H1 (cell line): ENCODE data around the gene RXFP1. TPM values are rescaled to one million over a fixed set of nuclear protein-coding genes. Genes with fewer than 3 reads are reported as not detected.

Experiments
- CTCF ChIA-PET: fragments of 300-600 bp; sonication (Branson Sonifier 250); formaldehyde crosslinking; loops from one replicate; lab custom pipeline; 2021; ENCODE audit not compliant: partially characterized antibody; lab: Charles Lee
- POLR2A ChIA-PET: fragments of 300-600 bp; sonication (Branson Sonifier 250); formaldehyde crosslinking; loops from one replicate; lab custom pipeline; 2021; ENCODE audit warnings: inconsistent platforms; ENCODE audit not compliant: partially characterized antibody; lab: Charles Lee
- DNase-seq, 2 experiments: peaks; one replicate each; pipeline versions ENCODE4 v3.0.0 to v3.0.0-alpha.2; 2010 to 2022; ENCODE audit warnings: low spot score in 2 of 2, low read depth in 1 of 2, mixed read lengths in 1 of 2
- FAIRE-seq: peaks from 2 replicates; lab custom pipeline; 2011; peaks lifted over from hg19 to GRCh38; lab: Jason Lieb, UNC
- H2AFZ ChIP-seq: 2 replicates; pipeline ENCODE4 v1.8.1; 2012; ENCODE audit warnings: low read length, inconsistent platforms
- H2AK5ac ChIP-seq: 2 replicates; pipeline ENCODE4 v1.6.1; 2013; ENCODE audit warnings: low read depth, low read length
- H2BK120ac ChIP-seq: replicated peaks from 2 replicates; pipeline ENCODE3; 2013; ENCODE audit warnings: low read depth, low read length, inconsistent platforms
- H2BK12ac ChIP-seq: 2 replicates; pipeline ENCODE4 v1.6.1; 2013; ENCODE audit warnings: low read depth, low read length
- H2BK15ac ChIP-seq: 2 replicates; pipeline ENCODE4 v1.6.1; 2013; ENCODE audit warnings: low read length
- H2BK20ac ChIP-seq: 2 replicates; pipeline ENCODE4 v1.6.1; 2013; ENCODE audit warnings: low read length
- H2BK5ac ChIP-seq: 2 replicates; pipeline ENCODE4 v1.6.1; 2013; ENCODE audit warnings: low read depth, low read length
- H3K14ac ChIP-seq: 2 replicates; pipeline ENCODE4 v1.6.1; 2013; ENCODE audit warnings: inconsistent platforms; ENCODE audit not compliant: insufficient read length
- H3K18ac ChIP-seq: 2 replicates; pipeline ENCODE4 v1.6.1; 2013; ENCODE audit warnings: low read length; ENCODE audit errors: extremely low read depth
- H3K23ac ChIP-seq: 2 replicates; pipeline ENCODE4 v1.6.1; 2013; ENCODE audit warnings: inconsistent platforms; ENCODE audit not compliant: insufficient read length
- H3K23me2 ChIP-seq: 2 replicates; pipeline ENCODE4 v1.6.1; 2013; ENCODE audit warnings: low read depth, low read length
- H3K27ac ChIP-seq: 2 replicates; pipeline ENCODE4 v1.6.1; 2011; ENCODE audit warnings: low read depth, low read length, inconsistent platforms
- H3K27me3 ChIP-seq, 4 experiments: replicated peaks in 1 of 4; 1 replicate in 1 of 4; 2 replicates in 3 of 4; pipeline versions ENCODE4 v1.6.1 to v1.8.1; 2011 to 2013; ENCODE audit warnings: low read length in 3 of 4, mild to moderate bottlenecking in 3 of 4, inconsistent platforms in 2 of 4, mixed read lengths in 2 of 4, moderate library complexity in 1 of 4; ENCODE audit not compliant: control insufficient read depth in 3 of 4, insufficient read depth in 3 of 4; ENCODE audit errors: extremely low read depth in 1 of 4
- H3K36me3 ChIP-seq, 4 experiments: 2 replicates each; pipeline versions ENCODE4 v1.6.1 to v1.8.1; 2011 to 2013; ENCODE audit warnings: mild to moderate bottlenecking in 4 of 4, low read length in 3 of 4, moderate library complexity in 2 of 4, control low read depth in 1 of 4, inconsistent platforms in 1 of 4; ENCODE audit not compliant: insufficient read depth in 4 of 4, control insufficient read depth in 2 of 4
- H3K4ac ChIP-seq: replicated peaks from 2 replicates; pipeline ENCODE3; 2013; ENCODE audit warnings: low read length, low read depth, mixed read lengths, inconsistent platforms; ENCODE audit not compliant: insufficient read length
- H3K4me1 ChIP-seq, 4 experiments: replicated peaks in 1 of 4; 1 replicate in 1 of 4; 2 replicates in 3 of 4; pipeline versions ENCODE4 v1.6.1 to v1.8.1; 2011 to 2013; ENCODE audit warnings: low read length in 3 of 4, inconsistent platforms in 2 of 4, mixed read lengths in 1 of 4; ENCODE audit not compliant: insufficient read depth in 4 of 4, control insufficient read depth in 3 of 4
- H3K4me2 ChIP-seq, 2 experiments: 2 replicates each; pipeline versions ENCODE4 v1.6.1 to v1.8.1; 2011 to 2013; ENCODE audit warnings: low read depth in 2 of 2, low read length in 2 of 2, control low read depth in 1 of 2, inconsistent platforms in 1 of 2, mild to moderate bottlenecking in 1 of 2; ENCODE audit not compliant: insufficient read depth in 1 of 2
- H3K4me3 ChIP-seq, 4 experiments: fragments of 200-600, 300-600 bp in 1 of 4; sonication (generic), shearing (Covaris generic), sonication (Bioruptor Twin) in 1 of 4; 2 replicates each; pipeline versions ENCODE4 v1.5.1 to v1.8.1; 2011 to 2016; ENCODE audit warnings: low read length in 4 of 4, low read depth in 3 of 4, control low read depth in 2 of 4, inconsistent platforms in 2 of 4, mild to moderate bottlenecking in 2 of 4, mixed read lengths in 1 of 4, moderate library complexity in 1 of 4; ENCODE audit not compliant: insufficient read depth in 2 of 4; ENCODE audit errors: extremely low read depth in 1 of 4
- H3K56ac ChIP-seq: replicated peaks from 2 replicates; pipeline ENCODE3; 2013; ENCODE audit warnings: low read depth, mild to moderate bottlenecking, mixed read lengths, low read length, inconsistent platforms; ENCODE audit not compliant: insufficient read length
- H3K79me1 ChIP-seq: 2 replicates; pipeline ENCODE4 v1.6.1; 2013; ENCODE audit warnings: low read depth, low read length, control low read depth
- H3K79me2 ChIP-seq, 2 experiments: 2 replicates each; pipeline versions ENCODE4 v1.6.1 to v1.8.1; 2012 to 2013; ENCODE audit warnings: low read length in 2 of 2, mild to moderate bottlenecking in 2 of 2, inconsistent platforms in 1 of 2; ENCODE audit not compliant: insufficient read depth in 2 of 2, control insufficient read depth in 1 of 2
- H3K9ac ChIP-seq, 4 experiments: replicated peaks in 1 of 4; 1 replicate in 1 of 4; 2 replicates in 3 of 4; pipeline versions ENCODE4 v1.6.1 to v1.8.1; 2011 to 2013; ENCODE audit warnings: low read depth in 3 of 4, low read length in 3 of 4, control low read depth in 2 of 4, mild to moderate bottlenecking in 2 of 4, moderate library complexity in 2 of 4, inconsistent platforms in 1 of 4; ENCODE audit errors: extremely low read depth in 1 of 4
- H3K9me3 ChIP-seq, 2 experiments: 2 replicates each; pipeline versions ENCODE4 v1.6.1 to v1.8.1; 2012 to 2013; ENCODE audit warnings: mild to moderate bottlenecking in 2 of 2, moderate library complexity in 2 of 2, control low read depth in 1 of 2, inconsistent platforms in 1 of 2, low read depth in 1 of 2, low read length in 1 of 2, mixed read lengths in 1 of 2; ENCODE audit not compliant: insufficient read depth in 2 of 2
- H4K20me1 ChIP-seq, 2 experiments: replicated peaks in 1 of 2; 2 replicates each; pipeline versions ENCODE3 to v1.8.1; 2011 to 2013; ENCODE audit warnings: inconsistent platforms in 2 of 2, low read length in 2 of 2, mild to moderate bottlenecking in 1 of 2; ENCODE audit not compliant: insufficient read depth in 2 of 2, control insufficient read depth in 1 of 2
- H4K5ac ChIP-seq: 2 replicates; pipeline ENCODE4 v1.6.1; 2013; ENCODE audit warnings: low read length, low read depth, mixed read lengths, inconsistent platforms; ENCODE audit not compliant: insufficient read length
- H4K8ac ChIP-seq: 2 replicates; pipeline ENCODE4 v1.8.0; 2013; ENCODE audit warnings: mild to moderate bottlenecking, moderate library complexity, low read length, inconsistent platforms; ENCODE audit not compliant: insufficient read depth; ENCODE audit errors: extremely low read depth
- H4K91ac ChIP-seq: replicated peaks from 2 replicates; pipeline ENCODE3; 2013; ENCODE audit warnings: low read length, mixed read lengths, inconsistent platforms; ENCODE audit not compliant: insufficient read length
- BCL11A ChIP-seq, 2 experiments: IDR thresholded peaks; one replicate each; pipeline ENCODE4 v1.6.1; 2011; ENCODE audit warnings: low read depth in 2 of 2, low read length in 2 of 2, mild to moderate bottlenecking in 2 of 2
- CTBP2 ChIP-seq: IDR thresholded peaks from 2 replicates; pipeline ENCODE4 v1.7.0; 2011; ENCODE audit warnings: borderline replicate concordance, mild to moderate bottlenecking, moderate library complexity, mixed read lengths, low read length; ENCODE audit not compliant: insufficient read depth, insufficient read length
- EGR1 ChIP-seq: IDR thresholded peaks from 2 replicates; pipeline ENCODE4 v1.6.1; 2011; ENCODE audit warnings: low read depth, low read length, borderline replicate concordance
- HDAC2 ChIP-seq, 2 experiments: fragments of 300-600 bp in 1 of 2; sonication (generic) in 1 of 2; IDR thresholded peaks; 2 replicates each; pipeline ENCODE4 v1.6.1; 2011 to 2012; ENCODE audit warnings: low read depth in 2 of 2, low read length in 2 of 2, mild to moderate bottlenecking in 2 of 2, moderate library complexity in 2 of 2, borderline replicate concordance in 1 of 2, inconsistent platforms in 1 of 2
- NRF1 ChIP-seq: IDR thresholded peaks from 2 replicates; pipeline ENCODE4 v1.6.1; 2011; ENCODE audit warnings: mild to moderate bottlenecking, low read depth, low read length, improper control_type of control experiment
- PHF8 ChIP-seq: fragments of 200-600 bp; sonication (generic); conservative IDR thresholded peaks from 2 replicates; pipeline ENCODE4 v1.7.1; 2012; ENCODE audit warnings: low read depth, mild to moderate bottlenecking, inconsistent platforms, low read length, moderate library complexity
- POLR2A ChIP-seq, 2 experiments: IDR thresholded peaks; 1 replicate in 1 of 2; 2 replicates in 1 of 2; pipeline ENCODE4 v1.6.1; 2011; ENCODE audit warnings: low read depth in 2 of 2, low read length in 2 of 2, mild to moderate bottlenecking in 2 of 2; ENCODE audit errors: control extremely low read depth in 1 of 2
- SRF ChIP-seq: IDR thresholded peaks from 2 replicates; pipeline ENCODE4 v1.6.1; 2011; ENCODE audit warnings: mild to moderate bottlenecking, low read depth, low read length, moderate library complexity
- TAF1 ChIP-seq: IDR thresholded peaks from 2 replicates; pipeline ENCODE4 v1.6.1; 2011; ENCODE audit warnings: mild to moderate bottlenecking, low read depth, low read length
- TAF7 ChIP-seq: optimal IDR thresholded peaks from 2 replicates; pipeline ENCODE3; 2011; ENCODE audit warnings: low read depth, mild to moderate bottlenecking, inconsistent platforms, low read length, moderate library complexity, borderline replicate concordance
- WGBS, 2 experiments: shearing (Covaris generic) in 1 of 2; methylation state at CpG; one replicate each; pipeline versions ENCODE4 v1.1.6 to v1.1.7; 2013 to 2015; ENCODE audit warnings: low lambda C conversion rate in 2 of 2, mixed read lengths in 2 of 2, inconsistent platforms in 1 of 2, low coverage in 1 of 2, missing lambda C conversion rate in 1 of 2; ENCODE audit not compliant: insufficient replicate concordance in 2 of 2, insufficient coverage in 1 of 2, insufficient read length in 1 of 2; ENCODE audit errors: extremely low coverage in 1 of 2, missing lambda C conversion rate in 1 of 2; 5-methylcytosine and 5-hydroxymethylcytosine counted together
- polyA plus RNA-seq, 7 experiments: library from polyadenylated mRNA; depleted of rRNA in 3 of 7; stranded (reverse) in 5 of 7; unstranded in 2 of 7; fragments of >200 nt in 5 of 7; fragments of 200-250 nt in 2 of 7; gene quantifications; 1 replicate in 5 of 7; 2 replicates in 1 of 7; 4 replicates in 1 of 7; pipeline versions ENCODE4 v1.2.1 to v1.2.3, GENCODE V29; 2011 to 2013; ENCODE audit warnings: missing spikeins in 2 of 7, mixed read lengths in 2 of 7
- total RNA-seq: library from RNA; stranded (reverse); fragmentation: NEBNext Ultra II Directional; extraction: Animal tissue kit (Norgen Biotek cat#: 25700); gene quantifications from 2 replicates; pipeline ENCODE4 v1.2.1, GENCODE V29; 2021

RXFP1 gene
- total and polyA plus RNA-seq, 2 of the 8 experiments (the other 6 are each of a cell fraction or from before 2014, with no cell fraction given): 0.14 to 0.56 TPM

DNA sequence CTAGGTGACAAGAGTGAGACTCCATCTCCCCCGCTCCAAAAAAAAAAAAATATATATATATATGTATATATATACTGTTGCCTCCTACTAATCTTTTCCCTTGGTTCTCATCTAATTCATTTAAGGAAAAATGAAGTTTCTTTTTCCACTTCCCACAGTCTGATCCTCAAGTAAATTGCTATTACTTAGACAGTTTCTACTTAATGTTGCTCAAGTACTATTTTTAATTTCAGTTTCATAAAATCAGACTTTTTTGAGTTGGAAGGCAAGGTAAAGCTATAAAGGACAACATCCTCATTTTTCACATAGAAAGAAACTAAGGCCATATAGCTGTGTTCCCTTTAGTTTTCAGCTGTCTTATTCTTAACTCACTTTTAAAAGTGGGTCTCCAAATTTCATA, 5.8 kb downstream of the RXFP1 start:
- no peak overlapping the region for H3K18ac ChIP-seq
- H3K27ac ChIP-seq: no peak overlapping the region
- no peak for TF ChIP-seq BCL11A (IDR thresholded peaks at IDR 0.05; ENCODE audit: low read depth in 2 of 2, low read length in 2 of 2)
- TF ChIP-seq SRF: no peak
- no peak for TF ChIP-seq NRF1
- no peak for TF ChIP-seq POLR2A (IDR thresholded peaks at IDR 0.05; ENCODE audit: control extremely low read depth in 1 of 2, low read depth in 2 of 2, low read length in 2 of 2)
- no peak for TF ChIP-seq TAF1
- TF ChIP-seq TAF7: no peak
- no peak for TF ChIP-seq CTBP2
- TF ChIP-seq EGR1: no peak
- no peak for TF ChIP-seq PHF8
- no peak for TF ChIP-seq HDAC2 (IDR thresholded peaks at IDR 0.05; ENCODE audit: borderline replicate concordance in 1 of 2, low read depth in 2 of 2, low read length in 2 of 2)
- H3K9ac ChIP-seq: no peak overlapping the region
- 100% methylated on average over 1 of the region's 1 CpG; no CpG with 5 or more reads in 1 of the 2 experiments for WGBS, 2 experiments
- H2AFZ ChIP-seq: no peak overlapping the region
- CTCF ChIA-PET: interaction anchor here (0.6 to 2.1 kb wide), 2 partner anchors 32 to 67 kb away, joined by 4 to 6 read pairs; no protein-coding TSS in a partner anchor
- H3K4ac ChIP-seq: no peak overlapping the region
- no peaks in the 10 kb centered on the region for H3K36me3 ChIP-seq
- FAIRE-seq: no peak
- no peak overlapping the region for H2AK5ac ChIP-seq
- H3K23me2 ChIP-seq: no peaks in the 10 kb centered on the region
- no peak overlapping the region for H2BK120ac ChIP-seq
- H4K91ac ChIP-seq: no peak overlapping the region
- peaks cover 0 to 3% (median 2%) of the 10 kb centered on the region in 4 experiments; a peak in 4 of 7 replicates for H3K4me1 ChIP-seq
- no peak overlapping the region for H4K8ac ChIP-seq
- no peak overlapping the region for H3K23ac ChIP-seq
- H3K4me2 ChIP-seq: no peak overlapping the region
- H4K20me1 ChIP-seq: no peaks in the 10 kb centered on the region
- no peak overlapping the region for H3K14ac ChIP-seq
- no peaks in the 10 kb centered on the region for H3K9me3 ChIP-seq
- H2BK20ac ChIP-seq: no peak overlapping the region
- no peaks in the 10 kb centered on the region for H3K79me2 ChIP-seq
- no peak for DNase-seq
- POLR2A ChIA-PET: no interaction called here
- no peak overlapping the region for H4K5ac ChIP-seq
- H2BK15ac ChIP-seq: no peak overlapping the region
- no peak overlapping the region for H3K56ac ChIP-seq
- no peak overlapping the region for H3K4me3 ChIP-seq
- H3K79me1 ChIP-seq: no peaks in the 10 kb centered on the region
- H2BK12ac ChIP-seq: no peak overlapping the region
- H2BK5ac ChIP-seq: no peak overlapping the region
- no peaks in the 10 kb centered on the region for H3K27me3 ChIP-seq
